SK-N-SH (cell line): ENCODE results near the gene TMPRSS11D. TPM values are rescaled to one million over a fixed set of nuclear protein-coding genes. Genes with fewer than 3 reads are reported as not detected.

Experiments used
- CTCF ChIA-PET: fragments of 300-600, 350-600 bp; formaldehyde crosslinking; extraction: SDS; loops from one replicate; lab custom pipeline; 2021; lab: Yijun Ruan, JAX
- POLR2A ChIA-PET: fragments of 350-600 bp; sonication (Branson Sonifier 250); formaldehyde crosslinking; extraction: SDS; loops from one replicate; lab custom pipeline; 2020; ENCODE audit warnings: antibody characterized with exemption, inconsistent platforms; lab: Yijun Ruan, JAX
- DNase-seq: peaks from one replicate; pipeline ENCODE4 v3.0.0; 2012
- H2AFZ ChIP-seq: fragments of 200-600 bp; sonication (generic); 2 replicates; pipeline ENCODE4 v1.8.1; 2016; ENCODE audit warnings: antibody characterized with exemption, mild to moderate bottlenecking, low read depth
- H3F3A ChIP-seq: fragments of 200-600 bp; sonication (generic); replicated peaks from 2 replicates; pipeline ENCODE3; 2016; ENCODE audit warnings: antibody characterized with exemption, mild to moderate bottlenecking; ENCODE audit not compliant: insufficient read depth
- H3K27ac ChIP-seq, 2 experiments: fragments of 200-500 bp in 1 of 2; fragments of 200-600 bp in 1 of 2; sonication (Bioruptor generic) in 1 of 2; sonication (generic), shearing (Covaris generic) in 1 of 2; 2 replicates each; pipeline versions ENCODE4 v1.5.1 to v1.6.1; 2014 to 2016; ENCODE audit warnings: low read depth in 2 of 2, inconsistent platforms in 1 of 2, low read length in 1 of 2, mild to moderate bottlenecking in 1 of 2, mixed read lengths in 1 of 2
- H3K27me3 ChIP-seq: fragments of 200-600 bp; sonication (generic), shearing (Covaris generic); 2 replicates; pipeline ENCODE4 v1.6.1; 2016; ENCODE audit warnings: mixed run types; ENCODE audit not compliant: insufficient read depth
- H3K36me3 ChIP-seq, 2 experiments: fragments of 200-500 bp in 1 of 2; fragments of 200-600 bp in 1 of 2; sonication (Bioruptor generic) in 1 of 2; sonication (generic) in 1 of 2; replicated peaks in 1 of 2; 2 replicates each; pipeline versions ENCODE3 to v1.5.1; 2014 to 2016; ENCODE audit warnings: low read length in 1 of 2, mild to moderate bottlenecking in 1 of 2; ENCODE audit not compliant: insufficient read depth in 2 of 2, control insufficient read depth in 1 of 2
- H3K4me1 ChIP-seq, 2 experiments: fragments of 200-500 bp in 1 of 2; fragments of 200-600 bp in 1 of 2; sonication (Bioruptor generic) in 1 of 2; sonication (generic), shearing (Covaris generic) in 1 of 2; 2 replicates each; pipeline versions ENCODE4 v1.5.1 to v1.6.1; 2014 to 2016; ENCODE audit warnings: low read depth in 1 of 2, low read length in 1 of 2, mixed run types in 1 of 2; ENCODE audit not compliant: insufficient read depth in 2 of 2, control insufficient read depth in 1 of 2
- H3K4me2 ChIP-seq: fragments of 200-600 bp; sonication (generic), shearing (Covaris generic); 2 replicates; pipeline ENCODE4 v1.6.1; 2017; ENCODE audit warnings: mixed run types
- H3K4me3 ChIP-seq, 2 experiments: fragments of 200-500 bp in 1 of 2; fragments of 200-600 bp in 1 of 2; sonication (Bioruptor generic) in 1 of 2; sonication (generic), shearing (Covaris generic) in 1 of 2; 2 replicates each; pipeline versions ENCODE4 v1.5.1 to v1.8.1; 2014 to 2016; ENCODE audit warnings: low read depth in 2 of 2, inconsistent platforms in 1 of 2, low read length in 1 of 2, mild to moderate bottlenecking in 1 of 2, mixed read lengths in 1 of 2, moderate library complexity in 1 of 2
- H3K79me2 ChIP-seq: fragments of 200-600 bp; sonication (generic); 2 replicates; pipeline ENCODE4 v1.8.1; 2017; ENCODE audit warnings: mild to moderate bottlenecking; ENCODE audit not compliant: insufficient read depth
- H3K9ac ChIP-seq: fragments of 200-600 bp; sonication (generic); 2 replicates; pipeline ENCODE4 v1.6.1; 2017; ENCODE audit warnings: mixed run types
- H3K9me2 ChIP-seq: fragments of 200-600 bp; sonication (generic); 2 replicates; pipeline ENCODE4 v1.6.1; 2017; ENCODE audit warnings: mixed run types
- H3K9me3 ChIP-seq: fragments of 200-600 bp; sonication (generic); 2 replicates; pipeline ENCODE4 v1.6.1; 2017; ENCODE audit warnings: mixed run types, mild to moderate bottlenecking, moderate library complexity
- H4K20me1 ChIP-seq: fragments of 200-600 bp; sonication (generic); 2 replicates; pipeline ENCODE4 v1.6.1; 2017; ENCODE audit warnings: mild to moderate bottlenecking, mixed run types; ENCODE audit not compliant: insufficient read depth
- FOXJ3 ChIP-seq: sonication (generic); formaldehyde crosslinking; IDR thresholded peaks from 2 replicates; pipeline ENCODE4 v1.5.1; 2020; ENCODE audit warnings: mild to moderate bottlenecking, missing genetic modification reagents
- GABPA ChIP-seq: IDR thresholded peaks from 2 replicates; pipeline ENCODE4 v1.4.0; 2012; ENCODE audit warnings: low read depth, mild to moderate bottlenecking
- JUND ChIP-seq: IDR thresholded peaks from 2 replicates; pipeline ENCODE4 v1.4.0; 2012
- MXI1 ChIP-seq: IDR thresholded peaks from 2 replicates; pipeline ENCODE4 v1.6.1; 2012; ENCODE audit warnings: mild to moderate bottlenecking, low read depth, low read length, improper control_type of control experiment
- NFIC ChIP-seq: IDR thresholded peaks from 2 replicates; pipeline ENCODE4 v1.4.0; 2012; ENCODE audit warnings: borderline replicate concordance
- RAD21 ChIP-seq: IDR thresholded peaks from 2 replicates; pipeline ENCODE4 v1.6.1; 2012; ENCODE audit warnings: mild to moderate bottlenecking, low read length
- RFX5 ChIP-seq: IDR thresholded peaks from 2 replicates; pipeline ENCODE4 v1.6.1; 2012; ENCODE audit warnings: mild to moderate bottlenecking, improper control_type of control experiment, low read length
- RXRA ChIP-seq: IDR thresholded peaks from 2 replicates; pipeline ENCODE4 v1.4.0; 2012; ENCODE audit warnings: low read depth, mild to moderate bottlenecking, borderline replicate concordance
- SIN3A ChIP-seq: IDR thresholded peaks from 2 replicates; pipeline ENCODE4 v1.6.1; 2012; ENCODE audit warnings: low read depth, mild to moderate bottlenecking, low read length, moderate library complexity, borderline replicate concordance
- SMC3 ChIP-seq: IDR thresholded peaks from 2 replicates; pipeline ENCODE4 v1.6.1; 2012; ENCODE audit warnings: low read depth, low read length, improper control_type of control experiment
- TAF1 ChIP-seq: IDR thresholded peaks from 2 replicates; pipeline ENCODE4 v1.6.1; 2012; ENCODE audit warnings: low read depth, mild to moderate bottlenecking, low read length, moderate library complexity, borderline replicate concordance
- WGBS: methylation state at CpG from one replicate; pipeline ENCODE4 v1.1.6; 2017; ENCODE audit warnings: low lambda C conversion rate; 5-methylcytosine and 5-hydroxymethylcytosine counted together
- polyA plus RNA-seq, 3 experiments: library from polyadenylated mRNA; depleted of rRNA; stranded (reverse); fragments of >200 nt; gene quantifications; 2 replicates each; pipeline ENCODE4 v1.2.3, GENCODE V29; 2012
- TF ChIP-seq, protein P1 (sequence below): fragments of 150-350 bp; IDR thresholded peaks from 2 replicates; pipeline ENCODE4 v1.6.1; 2016; ENCODE audit warnings: mild to moderate bottlenecking, low read depth, low read length
- TF ChIP-seq, protein P2 (sequence below): IDR thresholded peaks from 2 replicates; pipeline ENCODE4 v1.6.1; 2012; ENCODE audit warnings: mild to moderate bottlenecking, low read depth, low read length, moderate library complexity
- TF ChIP-seq, protein P3 (sequence below): fragments of 150-350 bp; IDR thresholded peaks from 2 replicates; pipeline ENCODE4 v1.6.1; 2017; ENCODE audit warnings: antibody characterized with exemption, low read length, low read depth, borderline replicate concordance
- TF ChIP-seq, protein P4 (sequence below): IDR thresholded peaks from 2 replicates; pipeline ENCODE4 v1.4.0; 2012; ENCODE audit warnings: low read depth
- TF ChIP-seq, protein P5 (sequence below): IDR thresholded peaks from 2 replicates; pipeline ENCODE4 v1.4.0; 2012; ENCODE audit warnings: low read depth, borderline replicate concordance

The TMPRSS11D gene
- polyA plus RNA-seq, 1 of the 3 experiments (the other 2 are of a cell fraction): 0.02 TPM

DNA sequence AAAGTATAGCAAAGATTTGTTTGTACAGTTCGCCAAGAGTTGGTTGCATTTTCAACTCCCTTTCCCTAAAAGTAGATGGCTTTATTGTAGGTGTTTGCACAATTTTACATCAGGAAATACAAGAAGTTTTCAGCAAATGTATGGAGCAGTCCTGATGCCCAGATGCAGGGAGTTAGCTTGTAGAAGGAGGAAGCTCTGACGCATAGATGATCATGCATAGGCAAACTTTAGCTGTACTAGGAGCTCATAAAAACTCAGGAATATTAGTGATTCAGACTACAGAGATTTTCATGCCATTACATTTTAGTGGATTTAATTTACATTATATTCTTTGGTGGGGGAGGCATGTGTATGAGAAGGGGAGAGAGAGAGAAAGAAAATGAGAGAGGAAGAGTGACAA, 62.9 kb downstream of the TMPRSS11D start:
- ChIA-PET POLR2A (no interaction called here), CTCF (no interaction called here)
- Histone ChIP-seq H3K4me2 (no peak overlapping the region), H3K27me3 (no peaks in the 10 kb centered on the region), H3K9me2 (no peaks in the 10 kb centered on the region), H3K27ac (no peak overlapping the region), H4K20me1 (no peaks in the 10 kb centered on the region), H3F3A (no peaks in the 10 kb centered on the region), H3K9ac (no peak overlapping the region), H2AFZ (no peak overlapping the region), H3K4me3 (no peak overlapping the region), H3K79me2 (no peaks in the 10 kb centered on the region), H3K4me1 (no peaks in the 10 kb centered on the region), H3K9me3 (no peaks in the 10 kb centered on the region), H3K36me3 (no peaks in the 10 kb centered on the region)
- DNase-seq: no peak
- TF ChIP-seq, protein P1, sequence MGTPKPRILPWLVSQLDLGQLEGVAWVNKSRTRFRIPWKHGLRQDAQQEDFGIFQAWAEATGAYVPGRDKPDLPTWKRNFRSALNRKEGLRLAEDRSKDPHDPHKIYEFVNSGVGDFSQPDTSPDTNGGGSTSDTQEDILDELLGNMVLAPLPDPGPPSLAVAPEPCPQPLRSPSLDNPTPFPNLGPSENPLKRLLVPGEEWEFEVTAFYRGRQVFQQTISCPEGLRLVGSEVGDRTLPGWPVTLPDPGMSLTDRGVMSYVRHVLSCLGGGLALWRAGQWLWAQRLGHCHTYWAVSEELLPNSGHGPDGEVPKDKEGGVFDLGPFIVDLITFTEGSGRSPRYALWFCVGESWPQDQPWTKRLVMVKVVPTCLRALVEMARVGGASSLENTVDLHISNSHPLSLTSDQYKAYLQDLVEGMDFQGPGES: no peak
- TF ChIP-seq RXRA (no peak), GABPA (no peak), TAF1 (no peak), RAD21 (no peak), NFIC (no peak), RFX5 (no peak), SIN3A (no peak), MXI1 (no peak), JUND (no peak), FOXJ3 (CRISPR knock-in tag) (no peak), SMC3 (no peak)
- TF ChIP-seq, protein P2, sequence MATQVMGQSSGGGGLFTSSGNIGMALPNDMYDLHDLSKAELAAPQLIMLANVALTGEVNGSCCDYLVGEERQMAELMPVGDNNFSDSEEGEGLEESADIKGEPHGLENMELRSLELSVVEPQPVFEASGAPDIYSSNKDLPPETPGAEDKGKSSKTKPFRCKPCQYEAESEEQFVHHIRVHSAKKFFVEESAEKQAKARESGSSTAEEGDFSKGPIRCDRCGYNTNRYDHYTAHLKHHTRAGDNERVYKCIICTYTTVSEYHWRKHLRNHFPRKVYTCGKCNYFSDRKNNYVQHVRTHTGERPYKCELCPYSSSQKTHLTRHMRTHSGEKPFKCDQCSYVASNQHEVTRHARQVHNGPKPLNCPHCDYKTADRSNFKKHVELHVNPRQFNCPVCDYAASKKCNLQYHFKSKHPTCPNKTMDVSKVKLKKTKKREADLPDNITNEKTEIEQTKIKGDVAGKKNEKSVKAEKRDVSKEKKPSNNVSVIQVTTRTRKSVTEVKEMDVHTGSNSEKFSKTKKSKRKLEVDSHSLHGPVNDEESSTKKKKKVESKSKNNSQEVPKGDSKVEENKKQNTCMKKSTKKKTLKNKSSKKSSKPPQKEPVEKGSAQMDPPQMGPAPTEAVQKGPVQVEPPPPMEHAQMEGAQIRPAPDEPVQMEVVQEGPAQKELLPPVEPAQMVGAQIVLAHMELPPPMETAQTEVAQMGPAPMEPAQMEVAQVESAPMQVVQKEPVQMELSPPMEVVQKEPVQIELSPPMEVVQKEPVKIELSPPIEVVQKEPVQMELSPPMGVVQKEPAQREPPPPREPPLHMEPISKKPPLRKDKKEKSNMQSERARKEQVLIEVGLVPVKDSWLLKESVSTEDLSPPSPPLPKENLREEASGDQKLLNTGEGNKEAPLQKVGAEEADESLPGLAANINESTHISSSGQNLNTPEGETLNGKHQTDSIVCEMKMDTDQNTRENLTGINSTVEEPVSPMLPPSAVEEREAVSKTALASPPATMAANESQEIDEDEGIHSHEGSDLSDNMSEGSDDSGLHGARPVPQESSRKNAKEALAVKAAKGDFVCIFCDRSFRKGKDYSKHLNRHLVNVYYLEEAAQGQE: no peak
- TF ChIP-seq, protein P3, sequence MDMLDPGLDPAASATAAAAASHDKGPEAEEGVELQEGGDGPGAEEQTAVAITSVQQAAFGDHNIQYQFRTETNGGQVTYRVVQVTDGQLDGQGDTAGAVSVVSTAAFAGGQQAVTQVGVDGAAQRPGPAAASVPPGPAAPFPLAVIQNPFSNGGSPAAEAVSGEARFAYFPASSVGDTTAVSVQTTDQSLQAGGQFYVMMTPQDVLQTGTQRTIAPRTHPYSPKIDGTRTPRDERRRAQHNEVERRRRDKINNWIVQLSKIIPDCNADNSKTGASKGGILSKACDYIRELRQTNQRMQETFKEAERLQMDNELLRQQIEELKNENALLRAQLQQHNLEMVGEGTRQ: no peak
- TF ChIP-seq, protein P4, sequence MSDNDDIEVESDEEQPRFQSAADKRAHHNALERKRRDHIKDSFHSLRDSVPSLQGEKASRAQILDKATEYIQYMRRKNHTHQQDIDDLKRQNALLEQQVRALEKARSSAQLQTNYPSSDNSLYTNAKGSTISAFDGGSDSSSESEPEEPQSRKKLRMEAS: no peak
- TF ChIP-seq, protein P5, sequence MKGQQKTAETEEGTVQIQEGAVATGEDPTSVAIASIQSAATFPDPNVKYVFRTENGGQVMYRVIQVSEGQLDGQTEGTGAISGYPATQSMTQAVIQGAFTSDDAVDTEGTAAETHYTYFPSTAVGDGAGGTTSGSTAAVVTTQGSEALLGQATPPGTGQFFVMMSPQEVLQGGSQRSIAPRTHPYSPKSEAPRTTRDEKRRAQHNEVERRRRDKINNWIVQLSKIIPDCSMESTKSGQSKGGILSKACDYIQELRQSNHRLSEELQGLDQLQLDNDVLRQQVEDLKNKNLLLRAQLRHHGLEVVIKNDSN: no peak
- WGBS: 68% methylated on average over 2 of the region's 2 CpGs
